Pancreas (tissue), 10 donors: ENCODE measurements around the gene APOL2. TPM values are rescaled to one million over a fixed set of nuclear protein-coding genes. Genes with fewer than 3 reads are reported as not detected.
"Not testable (repeated sequence)": the region's sequence is repeated elsewhere in the genome, so short reads cannot be mapped to it uniquely, and the experiment has no call there.

ENCODE experiments used
- ATAC-seq, 4 donors: fragments of 200-7000 bp; cut with Tn5 transposase; one replicate each; pipeline versions ENCODE4 v1.8.0 to v1.9.1; 2020; ENCODE audit warnings: mild to moderate bottlenecking in 4 of 4, moderate library complexity in 4 of 4
- DNase-seq, 6 donors: peaks; one replicate each; pipeline ENCODE4 v3.0.0-alpha.2; 2020
- FAIRE-seq: peaks from 2 replicates; lab custom pipeline; 2012; peaks lifted over from hg19 to GRCh38; lab: Jason Lieb, UNC
- H3K27ac ChIP-seq, 4 donors: fragments of 200-600 bp; sonication (generic); 1 replicate in 3 of 4; 2 replicates in 1 of 4; pipeline versions ENCODE4 v1.5.0 to v1.8.0; 2020
- H3K27me3 ChIP-seq, 4 donors: fragments of 200-600 bp; one replicate each; pipeline ENCODE4 v1.8.0; 2021
- H3K36me3 ChIP-seq, 3 donors: fragments of 200-600 bp; sonication (generic) in 1 of 3; one replicate each; pipeline versions ENCODE4 v1.5.0 to v1.8.0; 2020 to 2021
- H3K4me1 ChIP-seq, 3 donors: fragments of 200-600 bp; one replicate each; pipeline ENCODE4 v1.8.0; 2021
- H3K4me3 ChIP-seq, 4 donors: fragments of 200-600 bp; sonication (generic) in 2 of 4; one replicate each; pipeline versions ENCODE4 v1.5.0 to v1.8.0; 2020 to 2021
- H3K9me3 ChIP-seq, 4 donors: fragments of 200-600 bp; one replicate each; pipeline ENCODE4 v1.8.0; 2021
- CTCF ChIP-seq, 4 donors: fragments of 200-600 bp; sonication (generic) in 3 of 4; IDR thresholded peaks; one replicate each; pipeline versions ENCODE4 v1.5.0 to v1.8.0; 2021; ENCODE audit warnings: antibody characterized with exemption in 4 of 4
- WGBS, 2 donors: extraction: QIAGEN DNeasy Blood & Tissue Kit; methylation state at CpG; one replicate each; pipeline ENCODE4 v1.1.7; 2013; 5-methylcytosine and 5-hydroxymethylcytosine counted together
- intact Hi-C, 3 donors: fragments of 100-400 bp; cut with DNase I; formaldehyde crosslinking; loops; one replicate each; pipeline versions ENCODE4 v1.11.1 to v1.14.2; 2022
- polyA plus RNA-seq, 2 donors: library from polyadenylated mRNA; stranded (reverse); fragments of 200-250 nt; gene quantifications; one replicate each; pipeline ENCODE4 v1.2.3, GENCODE V29; 2013
- total RNA-seq, 6 donors: library from RNA; stranded (reverse); fragmentation: NEBNext Ultra II Directional in 4 of 6; extraction: Animal tissue kit (Norgen Biotek cat#: 25700) in 4 of 6; gene quantifications; one replicate each; pipeline versions ENCODE4 v1.2.1 to v1.2.4, GENCODE V29; 2021 to 2023
- donor health status: healthy with polysubstance abuse.
- donor health status: DM: no; HTN: no; CAD: no; lungs with moderate emphysema.
- donor health status: DM: no; HTN: no; CAD: no.
- donor health status: control.
- donor health status: control.
- donor health status: Bipolar disorder and iron deficiency.
- donor health status: DM: yes; HTN: yes; CAD: no.
- donor health status: DM: no; HTN: no; CAD: no.
- donor health status: DM: no; HTN: no; CAD: no.
- donor health status: DM: yes; HTN: yes; CAD: no.

The APOL2 gene
- total and polyA plus RNA-seq, 8 donors: 6.3 to 23.4 (median 16.5) TPM

- ATAC-seq (no peak), FAIRE-seq (no peak), DNase-seq (no peak)
- Histone ChIP-seq H3K27me3 (no peaks in the 10 kb centered on the region), H3K4me1 (peaks cover 0 to 16% (median 0%) of the 10 kb centered on the region in 3 donors), H3K9me3 (no peaks in the 10 kb centered on the region), H3K36me3 (peaks cover 0 to 10% (median 4%) of the 10 kb centered on the region in 3 donors), H3K27ac (no peak overlapping the region), H3K4me3 (no peak overlapping the region)
- 81 to 82% methylated on average over 13 of the region's 13 CpGs for WGBS, 2 donors
- intact Hi-C loops: no loop called here
- no peak for TF ChIP-seq CTCF (IDR thresholded peaks at IDR 0.05)
These were observed 6.5 kb downstream of the APOL2 start for GRCh38 chr22:36232715-36233401.

- H3K36me3 ChIP-seq: peaks cover 0 to 17% (median 4%) of the 10 kb centered on the region in 3 donors
- intact Hi-C loops, H3K9me3 ChIP-seq, FAIRE-seq, H3K4me3 ChIP-seq, H3K4me1 ChIP-seq, H3K27ac ChIP-seq, DNase-seq, ATAC-seq, H3K27me3 ChIP-seq: not testable (repeated sequence)
- WGBS, 2 donors: 83 to 84% methylated on average over 5 of the region's 5 CpGs
These were observed 8.3 kb downstream of the APOL2 start for GRCh38 chr22:36231051-36231450.

GRCh38 chr22:36229649-36230048 lies 9.7 kb downstream of the APOL2 start:
- H3K4me1 ChIP-seq, DNase-seq, ATAC-seq, FAIRE-seq, H3K27me3 ChIP-seq, H3K9me3 ChIP-seq, H3K27ac ChIP-seq, intact Hi-C loops, H3K4me3 ChIP-seq: not testable (repeated sequence)
- peaks cover 0 to 17% (median 4%) of the 10 kb centered on the region in 3 donors for H3K36me3 ChIP-seq
- 81 to 86% methylated on average over 2 to 3 of the region's 3 CpGs for WGBS, 2 donors

DNA sequence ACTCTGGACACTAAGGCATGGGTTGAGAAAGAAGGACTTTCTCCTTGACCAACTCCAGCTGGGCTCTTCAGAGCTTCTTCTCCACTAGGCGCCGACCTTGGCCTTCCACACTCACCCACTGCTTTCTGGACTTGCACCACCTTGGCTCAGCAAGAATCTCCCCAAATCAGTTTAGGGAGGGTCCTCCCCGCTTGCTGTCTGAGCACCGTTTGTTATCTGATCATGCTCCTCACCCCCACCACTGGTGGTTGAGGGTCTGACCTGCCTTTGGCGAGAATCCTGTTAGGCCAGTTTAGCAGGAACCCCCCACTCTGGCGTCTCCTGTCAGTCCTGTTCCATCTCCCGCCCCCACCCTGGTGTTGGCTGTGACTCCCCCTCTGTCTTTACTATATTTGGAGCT lies 10.4 kb downstream of the APOL2 start:
- intact Hi-C loops: no loop called here
- Histone ChIP-seq H3K9me3 (no peaks in the 10 kb centered on the region), H3K27ac (no peak overlapping the region), H3K4me3 (no peak overlapping the region), H3K4me1 (no peaks in the 10 kb centered on the region), H3K27me3 (no peaks in the 10 kb centered on the region), H3K36me3 (peaks cover 0 to 17% (median 4%) of the 10 kb centered on the region in 3 donors)
- DNase-seq (no peak), FAIRE-seq (no peak), ATAC-seq (no peak)
- no peak for TF ChIP-seq CTCF (IDR thresholded peaks at IDR 0.05)
- 81% methylated on average over 7 of the region's 7 CpGs for WGBS, 2 donors

- H3K9me3 ChIP-seq, DNase-seq, H3K4me1 ChIP-seq, ATAC-seq, H3K27ac ChIP-seq, FAIRE-seq, H3K27me3 ChIP-seq, intact Hi-C loops, H3K4me3 ChIP-seq: not testable (repeated sequence)
- H3K36me3 ChIP-seq: peaks cover 0 to 17% (median 4%) of the 10 kb centered on the region in 3 donors
- 83 to 89% methylated on average over 1 of the region's 1 CpG for WGBS, 2 donors
These were observed 11.0 kb downstream of the APOL2 start for GRCh38 chr22:36228369-36228768.

DNA sequence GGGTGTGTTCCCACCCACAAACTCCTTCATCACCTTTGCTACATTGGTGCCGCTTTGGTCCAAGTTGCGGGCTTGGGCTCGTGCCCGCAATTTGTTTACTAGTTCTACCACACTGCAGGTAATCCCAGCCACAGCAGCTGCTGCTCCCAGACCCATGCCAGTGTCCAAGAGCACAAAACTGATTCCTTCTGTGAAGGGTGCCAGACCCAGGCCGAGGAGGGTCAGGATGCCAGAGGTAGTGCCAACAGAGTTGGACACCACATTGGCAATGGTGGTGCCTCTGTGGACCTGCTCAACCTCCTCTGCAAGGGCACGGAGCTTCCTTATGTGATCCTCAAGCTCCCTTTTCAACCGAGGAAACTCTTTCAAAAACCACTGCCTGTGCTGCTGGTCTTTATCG lies 11.5 kb downstream of the APOL2 start:
- ATAC-seq (no peak), DNase-seq (no peak), FAIRE-seq (no peak)
- no peak for TF ChIP-seq CTCF (IDR thresholded peaks at IDR 0.05)
- Histone ChIP-seq H3K27ac (no peak overlapping the region), H3K27me3 (no peaks in the 10 kb centered on the region), H3K9me3 (no peaks in the 10 kb centered on the region), H3K4me3 (no peak overlapping the region), H3K4me1 (no peaks in the 10 kb centered on the region), H3K36me3 (peaks cover 0 to 13% (median 4%) of the 10 kb centered on the region in 3 donors)
- intact Hi-C loops: no loop called here
- 89% methylated on average over 8 of the region's 8 CpGs for WGBS, 2 donors
